GM21515 (cell line): Measurements from ENCODE around the gene CDK6.
"Not testable (repeated sequence)": the region's sequence is repeated elsewhere in the genome, so short reads cannot be mapped to it uniquely, and the experiment has no call there.

ENCODE experiments used
- ATAC-seq: cut with Tn5 transposase; IDR thresholded peaks from one replicate; pipeline ENCODE4 v1.9.1; 2021; ENCODE audit not compliant: unreplicated experiment

CDK6 gene

DNA sequence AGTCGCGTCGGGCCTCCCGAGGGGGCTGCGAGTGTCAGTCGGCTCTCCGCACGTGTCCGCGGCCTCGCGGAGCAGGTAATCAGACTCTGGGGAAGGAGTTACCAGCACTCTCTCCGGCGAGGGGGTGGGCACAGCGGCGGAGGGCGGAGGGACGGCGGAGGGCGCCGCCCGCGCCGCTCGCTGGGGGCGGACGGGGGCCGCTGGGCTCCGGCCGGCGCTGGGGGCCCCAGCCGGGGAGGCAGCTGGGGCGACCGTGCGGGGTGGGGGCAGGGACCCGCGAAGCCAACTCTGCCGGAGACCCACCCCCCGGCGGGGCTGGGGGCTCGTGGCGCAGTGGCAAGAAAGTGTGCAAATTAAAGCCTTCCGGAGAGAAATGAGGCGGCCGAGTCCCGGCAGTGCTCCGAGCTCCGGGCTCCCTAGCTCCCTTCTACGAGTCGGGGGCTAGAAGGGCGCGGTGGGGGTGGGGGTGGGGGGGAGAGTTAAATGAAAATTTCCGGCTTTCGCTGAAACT, at the start of gene CDK6:
Gene CDK6, minus strand, starts transcription at position 85 of the 511 bp plus-strand sequence. CDS start 3,250 bp downstream, outside the sequence.
- peak; percentile 36 for ATAC-seq

- ATAC-seq = not testable (repeated sequence)
Measured at GRCh38 chr7:92886039-92886438, 49.7 kb upstream of the CDK6 start.

DNA sequence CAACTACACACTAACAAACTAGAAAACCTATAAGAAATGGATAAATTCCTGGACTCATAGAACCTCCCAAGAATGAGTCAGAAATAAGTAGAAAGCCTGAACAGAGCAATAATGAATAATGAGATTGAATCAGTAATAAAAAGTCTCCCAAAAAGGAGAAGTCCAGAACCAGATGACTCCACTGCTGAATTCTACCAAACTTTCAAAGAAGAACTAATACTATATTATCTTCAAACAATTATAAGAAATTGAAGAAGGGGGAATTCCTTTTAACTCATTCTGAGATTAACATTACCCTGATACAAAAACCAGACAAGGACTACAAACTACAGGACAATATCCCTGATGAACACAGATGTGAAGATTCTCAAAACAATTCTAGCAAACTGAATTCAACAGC, 47.8 kb upstream of the CDK6 start:
- ATAC-seq = no peak

GRCh38 chr7:92882760-92883159, 46.4 kb upstream of the CDK6 start:
- no peak for ATAC-seq

DNA sequence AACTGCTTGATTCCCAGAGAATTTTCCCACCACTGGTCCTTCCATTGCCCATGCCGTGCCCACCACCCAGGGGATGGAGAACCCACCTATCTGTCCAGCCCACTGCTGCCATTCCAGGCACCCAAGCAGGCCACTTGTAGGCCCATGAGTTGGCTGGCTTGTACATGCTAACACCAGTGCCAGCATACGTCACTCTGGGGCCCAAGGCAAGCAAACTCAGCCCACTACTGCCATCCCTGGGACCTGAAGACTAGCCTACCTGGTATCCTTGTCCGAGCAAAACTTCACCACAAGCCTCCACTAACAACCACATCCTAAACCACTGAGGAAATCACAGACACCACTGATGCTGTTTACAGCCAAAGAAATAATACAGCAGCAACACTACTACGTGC, 44.7 kb upstream of the CDK6 start:
- ATAC-seq = no peak

DNA sequence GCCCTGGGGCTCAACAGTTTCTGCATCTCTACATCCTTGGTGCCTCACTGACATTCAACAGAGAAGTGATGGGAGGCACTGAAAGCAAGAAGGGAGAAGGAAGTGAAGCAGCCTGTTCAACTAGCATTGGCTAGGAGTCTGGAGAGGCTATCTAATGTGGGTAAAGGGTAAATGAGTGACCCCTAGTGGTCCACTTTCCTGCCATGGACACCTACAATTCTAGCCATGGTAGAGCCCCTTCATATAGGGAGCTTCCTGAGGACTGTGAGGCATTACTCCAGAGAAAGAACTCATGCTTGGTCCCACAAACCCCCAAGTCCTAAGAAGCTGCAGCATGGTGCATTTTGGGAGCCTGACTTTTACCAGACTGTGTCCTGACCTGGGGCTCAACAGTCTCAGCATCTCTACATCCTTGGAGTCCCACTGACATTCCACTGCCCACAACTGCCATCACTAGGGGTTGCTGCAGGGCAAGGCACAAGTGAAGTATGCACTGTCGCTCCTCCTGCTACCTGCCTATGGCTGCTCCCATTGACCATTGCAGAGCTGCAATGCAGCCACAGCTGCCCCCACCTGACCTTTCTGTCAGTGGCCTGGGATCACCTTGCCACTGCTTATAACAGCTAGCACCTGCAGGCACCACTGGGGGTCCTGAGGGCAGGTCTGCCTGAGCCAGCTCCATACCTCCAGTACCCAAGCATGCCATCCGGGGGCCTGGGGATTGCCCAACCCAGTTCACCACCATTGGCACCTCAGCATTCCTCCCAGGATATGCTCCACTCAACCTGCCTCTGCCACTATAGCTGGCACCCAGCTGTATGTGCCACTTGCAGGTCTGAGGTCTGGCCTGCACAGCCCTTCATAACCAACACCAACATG, 44.1 kb upstream of the CDK6 start:
- ATAC-seq = no peak

DNA sequence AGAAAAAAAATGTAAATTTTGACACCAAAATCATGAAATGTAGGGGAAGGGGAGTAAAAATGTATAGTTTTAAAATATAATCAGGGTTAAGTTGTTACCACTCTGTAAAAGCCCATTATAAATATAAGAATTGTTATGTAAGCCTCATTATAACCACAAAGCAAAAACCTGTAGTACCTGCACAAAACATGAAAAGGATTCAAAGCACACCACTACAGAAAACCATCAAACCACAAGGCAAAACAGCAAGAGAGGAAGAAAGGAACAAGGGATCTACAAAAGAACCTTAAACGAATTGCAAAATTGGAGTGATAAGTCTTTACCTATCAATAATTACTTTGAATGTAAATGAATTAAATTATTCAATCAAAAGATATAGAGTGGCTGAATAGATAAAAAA, 41.0 kb upstream of the CDK6 start:
- no peak for ATAC-seq

- no peak for ATAC-seq
Measured at GRCh38 chr7:92876836-92877235, 40.5 kb upstream of the CDK6 start.

DNA sequence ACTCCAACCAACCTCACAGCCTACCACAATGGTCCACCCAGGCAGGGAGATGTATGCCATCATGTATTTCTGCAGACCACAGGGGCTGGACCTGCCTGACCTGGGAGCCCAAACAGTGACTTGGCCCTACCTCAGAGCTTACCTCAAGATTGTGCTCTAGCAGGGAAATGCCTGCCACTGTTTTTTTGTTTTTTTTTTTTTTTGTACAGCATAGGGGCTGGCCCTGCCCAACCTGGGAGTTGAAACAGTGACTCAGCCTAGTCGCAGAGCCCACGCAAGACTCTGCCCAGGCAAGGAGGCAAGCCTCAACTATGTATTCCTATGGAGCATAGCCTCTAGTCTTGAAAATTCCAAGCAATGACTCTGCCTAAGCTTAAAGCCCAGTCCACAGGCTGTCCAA, 39.3 kb upstream of the CDK6 start:
- ATAC-seq = no peak

GRCh38 chr7:92875173-92875572, 38.8 kb upstream of the CDK6 start:
- no peak for ATAC-seq

DNA sequence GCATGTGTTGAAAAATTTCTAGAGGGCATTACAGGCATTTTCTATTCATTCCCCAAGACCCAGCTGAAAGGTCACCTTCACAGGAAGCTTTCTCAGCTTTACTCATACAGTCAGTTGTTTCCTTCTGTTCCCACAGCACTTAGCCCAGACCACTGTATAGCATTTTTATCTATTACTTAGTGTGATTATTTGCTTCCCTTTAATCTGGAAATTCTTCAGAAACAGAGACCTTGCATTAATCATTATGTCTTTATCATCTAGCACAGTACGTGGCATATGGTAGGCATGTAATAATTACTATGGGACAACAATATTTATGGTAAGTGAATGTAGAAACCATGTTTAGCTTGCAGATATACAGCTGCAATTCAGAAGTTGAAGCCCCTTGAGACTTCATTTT, 38.2 kb upstream of the CDK6 start:
- ATAC-seq = no peak

- ATAC-seq = no peak
Measured at GRCh38 chr7:92873776-92874175, 37.4 kb upstream of the CDK6 start.

GRCh38 chr7:92872701-92873100, 36.3 kb upstream of the CDK6 start:
- no peak for ATAC-seq

DNA sequence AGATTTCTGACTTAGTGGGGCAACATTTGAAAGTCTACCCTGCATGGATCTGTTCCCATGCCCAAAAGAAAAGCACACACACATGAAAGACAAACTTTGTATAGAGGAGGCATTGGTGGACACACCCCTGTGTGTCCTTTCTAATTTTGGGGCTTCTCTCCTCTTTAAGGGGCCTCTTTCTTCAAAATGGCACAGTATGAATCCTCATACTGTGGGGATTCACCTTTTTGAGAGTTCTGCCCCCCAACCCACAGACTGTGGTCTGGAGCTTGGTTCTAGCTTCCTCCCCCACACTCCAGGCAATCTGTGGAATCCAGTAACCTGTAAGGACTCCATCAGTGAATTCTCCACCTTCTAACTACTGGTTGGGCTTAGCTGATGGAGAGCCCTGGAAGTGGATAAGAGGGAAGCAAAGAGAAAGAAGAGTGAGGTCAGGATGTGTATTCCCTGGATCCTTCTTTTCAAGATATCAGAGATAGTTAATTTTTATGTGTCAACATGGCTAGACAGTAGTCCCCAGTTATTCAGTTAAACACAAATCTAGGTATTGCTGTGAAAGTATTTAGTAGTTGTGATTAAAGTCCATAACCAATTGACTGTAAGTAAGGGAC, 32.4 kb upstream of the CDK6 start:
- ATAC-seq = no peak

DNA sequence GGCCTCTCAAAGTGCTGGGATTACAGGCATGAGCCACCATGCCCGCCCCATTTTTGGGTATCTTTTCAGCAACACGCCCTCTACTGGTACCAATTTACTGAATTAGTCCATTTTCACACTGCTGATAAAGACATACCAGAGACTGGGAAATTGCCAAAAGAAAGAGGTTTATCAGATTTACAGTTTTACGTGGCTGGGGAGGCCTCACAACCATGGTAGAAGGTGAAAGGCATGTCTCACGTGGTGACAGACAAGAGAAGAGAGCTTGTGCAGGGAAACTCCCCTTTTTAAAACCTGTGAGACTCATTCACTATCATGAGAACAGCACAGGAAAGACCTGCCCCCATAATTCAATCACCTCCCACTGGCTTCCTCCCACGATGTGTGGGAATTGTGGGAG, 27.8 kb upstream of the CDK6 start:
- not testable (repeated sequence) for ATAC-seq

DNA sequence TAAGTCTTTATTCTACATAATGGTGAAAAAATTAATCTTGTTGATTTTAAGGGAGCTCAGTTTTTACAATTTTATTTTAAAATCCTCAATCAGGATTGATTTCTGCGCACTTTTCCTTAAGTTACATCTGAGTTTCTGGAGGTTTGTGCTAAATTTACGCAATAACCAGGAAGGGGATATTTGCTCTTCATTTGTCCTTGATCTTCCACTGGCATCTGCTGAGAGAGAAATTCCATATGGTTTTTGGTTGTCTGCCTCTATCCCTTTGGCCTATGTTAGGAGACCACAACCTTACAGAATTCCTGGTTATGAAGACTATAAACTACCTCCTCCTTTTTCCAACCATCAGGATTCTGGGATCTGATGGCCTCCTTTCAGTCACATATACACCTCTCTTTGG, 20.1 kb upstream of the CDK6 start:
- no peak for ATAC-seq

DNA sequence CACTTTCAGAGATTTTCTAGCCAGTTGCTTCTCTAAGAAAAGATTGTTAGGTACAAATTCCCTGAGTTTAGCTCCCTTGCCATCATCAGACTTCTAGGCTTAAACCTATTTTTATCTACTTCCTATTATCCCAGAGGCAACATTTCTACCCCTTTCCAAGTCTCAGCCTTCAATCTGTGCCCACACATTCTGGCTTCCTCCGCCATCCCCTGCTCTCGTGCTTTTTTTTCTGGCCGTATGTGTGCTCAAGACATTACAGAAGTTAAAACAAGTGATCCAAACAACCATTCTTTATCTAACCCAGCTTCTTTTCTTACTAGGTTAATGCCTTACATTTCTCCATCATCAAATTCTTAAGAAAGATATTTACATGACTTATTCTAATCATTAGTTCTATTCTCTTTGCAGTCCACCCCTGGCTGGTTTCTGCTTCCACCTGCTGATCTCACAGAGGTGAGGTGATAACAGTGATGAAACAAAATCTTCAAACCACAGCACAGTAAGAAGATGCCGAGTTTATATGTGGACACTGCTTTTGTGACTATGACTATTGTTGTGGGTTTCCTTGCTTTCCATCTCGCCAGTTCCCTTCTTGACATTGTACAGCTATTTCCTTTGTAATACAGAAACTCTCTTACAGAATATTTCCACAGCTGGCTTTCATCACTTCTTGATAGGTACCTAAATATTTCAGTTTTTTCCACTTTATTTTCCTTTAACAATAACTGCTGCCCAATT, 18.3 kb upstream of the CDK6 start:
- ATAC-seq = no peak

- no peak for ATAC-seq
Measured at GRCh38 chr7:92851732-92852131, 15.4 kb upstream of the CDK6 start.

- ATAC-seq = no peak
Measured at GRCh38 chr7:92850516-92850915, 14.1 kb upstream of the CDK6 start.

- no peak for ATAC-seq
Measured at GRCh38 chr7:92849322-92849721, 12.9 kb upstream of the CDK6 start.

DNA sequence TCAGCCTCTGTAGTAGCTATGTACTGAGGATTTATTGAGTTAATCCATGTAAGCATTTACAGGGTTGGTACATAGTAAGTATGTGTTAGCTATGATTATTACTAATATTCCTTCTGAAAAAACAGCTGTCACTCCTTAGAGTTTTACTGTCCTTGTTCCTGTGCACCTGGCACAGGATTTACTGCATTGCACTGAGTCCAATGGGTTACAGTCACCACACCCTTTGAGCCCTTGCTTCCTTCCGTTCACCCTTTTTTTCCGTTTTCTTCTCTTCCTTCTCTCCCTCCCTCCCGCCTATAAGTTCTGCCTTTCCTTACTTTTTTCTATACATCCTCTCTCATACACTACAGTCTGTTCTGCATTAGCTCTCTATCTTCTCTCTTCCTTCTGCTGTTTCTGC, 12.5 kb upstream of the CDK6 start:
- no peak for ATAC-seq

DNA sequence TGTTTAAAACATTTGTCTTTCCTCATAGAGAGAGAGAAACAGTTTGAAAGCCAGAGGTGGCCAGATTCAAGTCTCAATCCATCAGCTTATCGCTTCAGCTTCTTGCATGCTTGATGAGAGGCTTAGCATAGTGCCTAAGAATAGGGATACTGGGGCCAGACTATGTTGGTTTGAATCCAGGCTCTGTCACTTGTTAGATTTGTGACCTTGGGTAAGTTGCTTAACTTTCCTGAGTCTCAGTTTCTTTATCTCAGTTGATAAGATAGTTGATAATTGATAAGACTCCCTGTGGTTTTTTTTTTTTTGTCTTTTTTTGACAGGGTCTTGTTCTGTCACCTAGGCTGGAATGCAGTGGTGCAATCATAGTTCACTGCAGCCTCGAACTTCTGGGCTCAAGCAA, 12.1 kb upstream of the CDK6 start:
- ATAC-seq = no peak
